HepG2 (cell line): ENCODE results near the gene LBX2. TPM values are rescaled to one million over a fixed set of nuclear protein-coding genes. Genes with fewer than 3 reads are reported as not detected.

Source experiments
- CREBL2 ChIP-seq: sonication (generic); formaldehyde crosslinking; IDR thresholded peaks from 2 replicates; pipeline ENCODE4 v1.8.1; 2023; ENCODE audit warnings: missing genetic modification reagents, mild to moderate bottlenecking, borderline replicate concordance
- DBP ChIP-seq: sonication (generic); formaldehyde crosslinking; IDR thresholded peaks from 2 replicates; pipeline ENCODE4 v1.4.0; 2020; ENCODE audit warnings: missing genetic modification reagents; ENCODE audit errors: not compliant biosample characterization
- GABPB1 ChIP-seq: IDR thresholded peaks from 2 replicates; pipeline ENCODE4 v1.6.1; 2016; ENCODE audit warnings: mild to moderate bottlenecking, missing genetic modification reagents, moderate library complexity, missing compliant biosample characterization
- HHEX ChIP-seq: IDR thresholded peaks from 2 replicates; pipeline ENCODE4 v1.6.1; 2016; ENCODE audit warnings: control low read depth
- KDM5B ChIP-seq: sonication (generic); formaldehyde crosslinking; IDR thresholded peaks from 2 replicates; pipeline ENCODE4 v1.4.0; 2020; ENCODE audit warnings: missing genetic modification reagents, mild to moderate bottlenecking, borderline replicate concordance
- MEIS2 ChIP-seq: sonication (generic); formaldehyde crosslinking; IDR thresholded peaks from 2 replicates; pipeline ENCODE4 v1.9.0; 2021; ENCODE audit warnings: mild to moderate bottlenecking, missing genetic modification reagents
- SRSF1 ChIP-seq: fragments of 200-400 bp; formaldehyde crosslinking; optimal IDR thresholded peaks from 2 replicates; pipeline ENCODE3; 2017; ENCODE audit warnings: mild to moderate bottlenecking, low read depth, low read length, moderate library complexity
- TEAD3 ChIP-seq: optimal IDR thresholded peaks from 2 replicates; pipeline ENCODE3; 2016; ENCODE audit warnings: borderline replicate concordance
- ZBTB46 ChIP-seq: sonication (generic); formaldehyde crosslinking; IDR thresholded peaks from 2 replicates; pipeline ENCODE4 v1.4.0; 2020; ENCODE audit warnings: mild to moderate bottlenecking, missing genetic modification reagents, borderline replicate concordance
- ZFP36 ChIP-seq: fragments of 150-350 bp; IDR thresholded peaks from 2 replicates; pipeline ENCODE4 v1.6.1; 2018; ENCODE audit warnings: borderline replicate concordance, low read length, low read depth; ENCODE audit not compliant: partially characterized antibody
- ZFY ChIP-seq: sonication (generic); formaldehyde crosslinking; IDR thresholded peaks from 2 replicates; pipeline ENCODE4 v1.4.0; 2020; ENCODE audit warnings: missing genetic modification reagents
- ZNF17 ChIP-seq: sonication (generic); formaldehyde crosslinking; IDR thresholded peaks from 2 replicates; pipeline ENCODE4 v1.5.0; 2020; ENCODE audit warnings: mild to moderate bottlenecking, missing genetic modification reagents
- ZNF232 ChIP-seq: sonication (generic); formaldehyde crosslinking; IDR thresholded peaks from 2 replicates; pipeline ENCODE4 v1.4.0; 2020; ENCODE audit warnings: missing genetic modification reagents, borderline replicate concordance
- ZNF263 ChIP-seq: sonication (generic); formaldehyde crosslinking; IDR thresholded peaks from 2 replicates; pipeline ENCODE4 v1.4.0; 2020; ENCODE audit warnings: missing genetic modification reagents
- ZNF318 ChIP-seq: sonication (generic); formaldehyde crosslinking; IDR thresholded peaks from 2 replicates; pipeline ENCODE4 v1.4.0; 2020; ENCODE audit warnings: mild to moderate bottlenecking, missing genetic modification reagents
- ZNF33A ChIP-seq: sonication (generic); formaldehyde crosslinking; IDR thresholded peaks from 2 replicates; pipeline ENCODE4 v1.5.1; 2020; ENCODE audit warnings: missing genetic modification reagents, mild to moderate bottlenecking, moderate library complexity, borderline replicate concordance
- ZNF430 ChIP-seq: sonication (generic); formaldehyde crosslinking; IDR thresholded peaks from 2 replicates; pipeline ENCODE4 v1.9.0; 2021; ENCODE audit warnings: mild to moderate bottlenecking, missing genetic modification reagents
- ZNF678 ChIP-seq: sonication (generic); formaldehyde crosslinking; IDR thresholded peaks from 2 replicates; pipeline ENCODE4 v1.4.0; 2020; ENCODE audit warnings: mild to moderate bottlenecking, missing genetic modification reagents
- polyA plus RNA-seq, 8 experiments: library from polyadenylated mRNA; depleted of rRNA in 3 of 8; stranded (reverse) in 7 of 8; unstranded in 1 of 8; fragments of >200 nt; fragmentation: Illumina TruSeq in 4 of 8; extraction: Trizol in 4 of 8; gene quantifications; 2 replicates each; pipeline versions ENCODE4 v1.2.1 to v1.2.3, GENCODE V29; 2011 to 2016; ENCODE audit warnings: low read depth in 4 of 8, missing spikeins in 1 of 8, mixed read lengths in 1 of 8; ENCODE audit not compliant: insufficient read depth in 1 of 8
- total RNA-seq, 5 experiments: library from RNA; depleted of rRNA; stranded (reverse); fragments of >200 nt; fragmentation: Illumina TruSeq; extraction: Trizol; gene quantifications; 2 replicates each; pipeline ENCODE4 v1.2.3, GENCODE V29; 2016; ENCODE audit warnings: low read depth in 1 of 5

LBX2 gene
- total and polyA plus RNA-seq, 2 of the 13 experiments (the other 11 are each of a cell fraction or from before 2014, with no cell fraction given): 6.4 to 8.1 TPM

GRCh38 chr2:74461187-74462053, 38.0 kb downstream of the LBX2 start (continued):
- TF ChIP-seq ZNF318 (no peak), TEAD3 (no peak), ZFY (CRISPR knock-in tag) (0 out of 2 replicates have a peak, but pooled peaks have one; percentile 9), ZNF33A (CRISPR knock-in tag) (no peak), ZFP36 (no peak), ZNF430 (no peak), ZBTB46 (no peak), ZNF17 (CRISPR knock-in tag) (no peak), ZNF678 (CRISPR knock-in tag) (no peak), HHEX (CRISPR knock-in tag) (no peak), CREBL2 (CRISPR knock-in tag) (no peak), GABPB1 (no peak; the same call in 1 of the 2 replicates), ZNF263 (CRISPR knock-in tag) (peak; percentile 99), SRSF1 (no peak), DBP (CRISPR knock-in tag) (no peak), KDM5B (CRISPR knock-in tag) (0 out of 2 replicates have a peak, but pooled peaks have one; percentile 33), MEIS2 (CRISPR knock-in tag) (no peak), ZNF232 (CRISPR knock-in tag) (no peak)
